BLaER1 (cell line): Measurements from ENCODE around the gene PRRC2B.
"Not testable (repeated sequence)": the region's sequence is repeated elsewhere in the genome, so short reads cannot be mapped to it uniquely, and the experiment has no call there.

ENCODE experiments used
- H3K27ac ChIP-seq: shearing (Covaris generic); formaldehyde crosslinking; 2 replicates; pipeline ENCODE4 v1.8.1; 2022
- H3K27me3 ChIP-seq: shearing (Covaris generic); formaldehyde crosslinking; 2 replicates; pipeline ENCODE4 v1.8.1; 2022
- H3K36me3 ChIP-seq: shearing (Covaris generic); formaldehyde crosslinking; 2 replicates; pipeline ENCODE4 v1.8.1; 2022
- H3K4me1 ChIP-seq: shearing (Covaris generic); formaldehyde crosslinking; 2 replicates; pipeline ENCODE4 v1.8.1; 2022
- H3K4me2 ChIP-seq: shearing (Covaris generic); formaldehyde crosslinking; 2 replicates; pipeline ENCODE4 v1.8.1; 2022
- H3K4me3 ChIP-seq: shearing (Covaris generic); formaldehyde crosslinking; 2 replicates; pipeline ENCODE4 v1.8.1; 2022
- H3K9ac ChIP-seq: shearing (Covaris generic); formaldehyde crosslinking; 2 replicates; pipeline ENCODE4 v1.8.1; 2022
- H3K9me3 ChIP-seq: shearing (Covaris generic); formaldehyde crosslinking; 2 replicates; pipeline ENCODE4 v1.8.1; 2022
- H4K20me1 ChIP-seq: shearing (Covaris generic); formaldehyde crosslinking; 2 replicates; pipeline ENCODE4 v1.8.1; 2022
- Cebpa-rat ChIP-seq: shearing (Covaris generic); IDR thresholded peaks from 2 replicates; pipeline ENCODE4 v1.8.1; 2022

The PRRC2B gene

DNA sequence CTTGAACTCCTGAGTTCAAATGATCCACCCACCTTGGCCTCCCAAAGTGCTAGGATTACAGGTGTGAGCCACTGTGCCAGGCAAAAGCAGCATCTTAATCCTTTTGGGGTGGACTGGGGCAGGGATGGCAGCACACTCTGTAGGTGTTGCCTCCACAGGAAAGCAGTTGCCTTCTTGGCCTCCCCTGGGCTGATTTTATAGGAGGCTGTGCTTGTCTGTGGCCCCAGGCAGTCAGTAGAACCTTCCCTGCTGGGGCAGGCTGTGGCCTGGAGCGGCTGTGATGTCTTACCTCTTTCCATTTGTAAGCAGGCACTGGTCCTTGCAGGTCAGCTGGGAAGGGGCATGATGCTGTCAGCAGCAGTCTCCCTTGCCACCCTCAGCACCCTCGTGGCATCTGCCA, 49.8 kb downstream of the PRRC2B start:
- Histone ChIP-seq H3K27ac (no peak overlapping the region), H3K9ac (no peak overlapping the region), H3K9me3 (no peaks in the 10 kb centered on the region), H4K20me1 (peaks cover 100% of the 10 kb centered on the region), H3K4me1 (peaks cover 9% of the 10 kb centered on the region; the same call in 1 of the 2 replicates), H3K36me3 (peaks cover 100% of the 10 kb centered on the region), H3K27me3 (no peaks in the 10 kb centered on the region), H3K4me3 (no peak overlapping the region), H3K4me2 (no peak overlapping the region)
- no peak for TF ChIP-seq Cebpa-rat

DNA sequence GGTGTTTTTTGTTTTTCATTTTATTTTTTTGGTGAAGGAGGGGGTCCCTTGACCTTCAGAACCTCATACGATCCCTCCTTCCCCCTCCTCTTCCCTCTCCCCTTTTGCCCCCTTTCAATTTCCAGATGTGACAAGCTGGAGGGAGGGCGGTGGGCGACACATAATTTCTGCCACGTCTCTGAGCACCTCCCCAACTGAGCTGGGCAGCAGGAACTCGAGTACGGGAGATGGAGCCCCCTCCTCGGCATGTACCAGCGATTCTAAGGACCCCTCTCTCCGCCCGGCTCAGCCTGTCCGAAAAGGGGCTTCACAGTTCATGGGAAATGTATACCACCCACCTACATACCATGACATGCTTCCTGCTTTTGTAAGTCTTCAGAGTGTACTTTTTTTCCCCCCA, 52.4 kb downstream of the PRRC2B start:
- no peak for TF ChIP-seq Cebpa-rat
- H3K4me1 ChIP-seq: 0 out of 2 replicates have a peak, but pooled peaks cover 2% of the 10 kb centered on the region
- peaks cover 100% of the 10 kb centered on the region for H4K20me1 ChIP-seq
- peaks cover 100% of the 10 kb centered on the region for H3K36me3 ChIP-seq
- no peak overlapping the region for H3K4me3 ChIP-seq
- no peak overlapping the region for H3K9ac ChIP-seq
- H3K27ac ChIP-seq: no peak overlapping the region
- no peak overlapping the region for H3K4me2 ChIP-seq
- H3K27me3 ChIP-seq: no peaks in the 10 kb centered on the region
- H3K9me3 ChIP-seq: no peaks in the 10 kb centered on the region

DNA sequence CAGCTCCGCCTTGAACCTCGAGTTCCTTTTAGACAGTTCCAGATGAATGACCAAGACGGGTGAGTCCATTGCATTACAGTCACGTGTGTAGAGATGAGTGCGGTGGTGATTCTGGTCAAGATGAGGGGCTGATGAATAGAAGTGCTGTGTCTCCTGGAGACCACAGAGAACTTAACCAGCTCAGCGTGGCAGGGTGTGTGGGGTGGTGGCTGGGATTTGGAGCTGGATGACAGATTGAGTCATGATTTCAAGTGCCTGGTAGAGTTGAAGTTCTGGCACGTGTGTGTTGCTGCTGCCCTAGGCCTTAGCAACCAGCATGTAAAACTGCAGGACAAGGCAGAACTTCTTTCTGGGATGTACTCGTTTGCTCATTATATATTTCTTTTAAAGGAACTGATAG, 53.3 kb downstream of the PRRC2B start:
- no peak for TF ChIP-seq Cebpa-rat
- Histone ChIP-seq H3K27me3 (no peaks in the 10 kb centered on the region), H3K9me3 (no peaks in the 10 kb centered on the region), H3K36me3 (peaks cover 99% of the 10 kb centered on the region), H3K4me3 (no peak overlapping the region), H3K4me2 (no peak overlapping the region), H3K9ac (no peak overlapping the region), H4K20me1 (peaks cover 100% of the 10 kb centered on the region), H3K4me1 (no peaks in the 10 kb centered on the region), H3K27ac (no peak overlapping the region)

DNA sequence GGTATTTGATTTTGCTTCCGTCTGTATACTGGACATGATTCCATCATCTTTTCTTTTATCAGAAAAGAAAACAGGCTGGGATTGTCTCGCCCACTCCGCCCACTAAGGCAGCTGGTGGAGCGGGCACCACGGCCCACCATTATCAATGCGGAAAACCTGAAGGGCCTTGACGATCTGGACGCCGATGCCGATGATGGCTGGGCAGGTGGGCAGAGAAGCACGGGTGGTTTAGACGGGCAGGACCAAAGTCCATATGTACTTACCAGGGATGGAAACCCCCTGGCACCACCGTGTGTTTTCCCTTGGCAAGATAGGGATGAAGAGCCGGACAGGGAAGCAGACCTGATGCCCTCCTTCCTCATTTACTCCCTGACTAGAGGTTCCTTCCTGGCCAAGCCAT, 53.7 kb downstream of the PRRC2B start:
- Histone ChIP-seq H3K4me2 (no peak overlapping the region), H3K36me3 (peaks cover 99% of the 10 kb centered on the region)

DNA sequence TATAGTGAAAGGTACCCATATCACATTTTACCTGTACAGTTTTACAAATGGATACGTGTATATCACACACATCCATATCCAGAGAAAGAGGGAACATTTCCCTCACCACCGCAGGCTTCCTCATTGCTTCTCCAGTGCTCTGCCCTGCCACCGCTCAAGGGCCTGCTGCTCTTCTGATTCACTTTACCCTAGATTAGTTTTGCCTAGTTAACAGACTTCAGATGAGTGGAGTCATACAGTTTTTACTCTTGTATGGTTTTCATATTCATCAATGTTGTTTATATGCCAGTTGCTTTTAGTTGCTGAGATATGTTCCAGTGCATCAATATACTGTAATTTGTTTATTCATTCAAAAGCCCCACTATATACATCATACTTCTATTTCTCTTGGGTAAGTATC, 54.9 kb downstream of the PRRC2B start:
- peaks cover 99% of the 10 kb centered on the region for H3K36me3 ChIP-seq

More for the DNA sequence above, 53.7 kb downstream of the PRRC2B start:
- Histone ChIP-seq H4K20me1 (peaks cover 100% of the 10 kb centered on the region), H3K27ac (no peak overlapping the region), H3K9ac (no peak overlapping the region), H3K9me3 (no peaks in the 10 kb centered on the region), H3K4me3 (no peak overlapping the region), H3K4me1 (no peaks in the 10 kb centered on the region), H3K27me3 (no peaks in the 10 kb centered on the region)
- no peak for TF ChIP-seq Cebpa-rat

DNA sequence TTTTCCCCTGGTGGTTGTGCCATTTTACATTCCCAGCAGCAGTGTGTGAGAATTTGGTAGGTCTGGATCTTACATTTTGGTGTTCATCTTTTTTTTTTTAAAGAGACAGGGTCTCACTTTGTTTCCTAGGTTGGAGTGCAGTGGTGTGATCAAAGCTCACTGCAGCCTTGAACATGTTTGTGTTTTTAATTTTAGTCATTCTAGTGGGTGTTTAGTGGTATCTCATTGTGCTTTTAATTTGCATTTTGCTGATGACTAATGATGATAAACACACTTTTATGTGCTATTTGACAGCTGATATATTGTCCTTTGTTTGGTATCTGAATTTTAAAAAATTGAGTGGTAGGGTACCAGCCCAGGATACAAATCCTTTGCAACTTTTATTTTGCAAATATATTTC, 55.4 kb downstream of the PRRC2B start:
- Histone ChIP-seq H3K4me3 (no peak overlapping the region), H3K9me3 (no peaks in the 10 kb centered on the region), H4K20me1 (peaks cover 100% of the 10 kb centered on the region), H3K27me3 (no peaks in the 10 kb centered on the region), H3K4me2 (no peak overlapping the region), H3K9ac (no peak overlapping the region), H3K27ac (no peak overlapping the region), H3K36me3 (peaks cover 99% of the 10 kb centered on the region), H3K4me1 (no peaks in the 10 kb centered on the region)
- TF ChIP-seq Cebpa-rat: no peak

More for the DNA sequence above, 54.9 kb downstream of the PRRC2B start:
- Histone ChIP-seq H3K4me1 (no peaks in the 10 kb centered on the region), H3K9ac (no peak overlapping the region), H3K4me3 (no peak overlapping the region), H3K27ac (no peak overlapping the region), H3K27me3 (no peaks in the 10 kb centered on the region), H3K9me3 (no peaks in the 10 kb centered on the region), H4K20me1 (peaks cover 100% of the 10 kb centered on the region), H3K4me2 (no peak overlapping the region)
- no peak for TF ChIP-seq Cebpa-rat

DNA sequence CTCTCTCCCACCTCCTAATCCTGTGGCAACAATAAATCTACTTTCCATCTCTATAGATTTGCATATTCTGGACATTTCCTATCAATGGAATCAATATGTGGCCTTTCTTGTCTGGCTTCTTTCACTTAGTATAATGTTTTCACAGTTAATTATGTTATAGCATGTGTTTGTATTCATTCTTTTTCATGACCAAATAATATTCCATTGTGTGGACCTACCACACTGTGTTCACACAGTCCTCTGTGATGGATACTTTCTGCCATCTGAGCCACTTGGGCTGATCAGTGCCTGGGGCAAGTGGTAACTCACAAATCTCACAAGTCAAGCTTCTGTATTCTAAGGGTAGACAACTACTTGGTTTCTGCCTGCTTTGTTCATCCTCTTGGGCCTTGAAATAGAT, 60.1 kb downstream of the PRRC2B start:
- no peaks in the 10 kb centered on the region for H3K9me3 ChIP-seq
- peaks cover 98% of the 10 kb centered on the region for H4K20me1 ChIP-seq
- no peak overlapping the region for H3K9ac ChIP-seq
- H3K4me1 ChIP-seq: no peaks in the 10 kb centered on the region
- no peak overlapping the region for H3K27ac ChIP-seq
- no peak for TF ChIP-seq Cebpa-rat
- no peaks in the 10 kb centered on the region for H3K27me3 ChIP-seq
- H3K4me3 ChIP-seq: no peak overlapping the region
- peaks cover 99% of the 10 kb centered on the region for H3K36me3 ChIP-seq
- H3K4me2 ChIP-seq: no peak overlapping the region

DNA sequence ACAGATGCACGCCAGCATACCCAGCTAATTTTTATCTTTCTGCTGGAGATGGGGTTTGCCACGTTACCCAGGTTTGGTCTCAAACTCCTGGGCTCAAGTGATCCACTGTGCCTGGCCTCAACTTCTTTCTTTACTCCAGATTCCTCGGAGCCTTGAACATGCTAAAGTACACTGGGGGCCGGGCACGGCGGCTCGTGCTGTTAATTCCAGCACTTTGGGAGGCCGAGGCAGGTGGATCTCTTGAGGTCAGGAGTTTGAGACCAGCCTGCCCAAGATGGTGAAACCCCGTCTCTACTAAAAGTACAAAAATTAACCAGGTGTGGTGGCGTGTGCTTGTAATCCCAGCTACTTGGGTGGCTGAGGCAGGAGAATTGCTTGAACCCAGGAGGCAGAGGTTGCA, 61.8 kb downstream of the PRRC2B start:
- H3K27ac ChIP-seq, H3K9me3 ChIP-seq, H3K9ac ChIP-seq, H3K4me1 ChIP-seq, H3K27me3 ChIP-seq, H3K4me2 ChIP-seq, H3K4me3 ChIP-seq: not testable (repeated sequence)
- H3K36me3 ChIP-seq: peaks cover 99% of the 10 kb centered on the region
- peaks cover 98% of the 10 kb centered on the region for H4K20me1 ChIP-seq

DNA sequence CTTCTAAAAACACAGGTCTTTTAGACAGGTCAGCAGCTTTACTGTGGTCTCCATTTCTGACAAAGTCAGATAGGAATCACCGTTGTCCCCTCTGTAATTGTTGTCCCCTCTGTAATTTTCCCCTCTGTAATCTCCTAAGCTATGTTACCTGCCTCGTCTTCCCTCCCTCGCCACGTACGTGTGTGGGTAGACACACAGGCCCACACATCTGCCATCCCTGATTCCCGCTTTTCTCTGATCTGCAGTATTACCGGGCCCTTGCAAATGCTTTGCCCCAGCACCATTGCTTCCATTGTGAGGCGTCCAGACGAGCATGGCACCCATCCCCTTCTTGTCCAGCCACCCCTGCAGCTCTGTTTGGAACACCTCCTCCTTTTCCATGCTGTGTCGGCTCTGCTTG, 63.9 kb downstream of the PRRC2B start:
- Histone ChIP-seq H3K4me1 (no peaks in the 10 kb centered on the region), H3K27ac (no peak overlapping the region), H4K20me1 (peaks cover 98% of the 10 kb centered on the region), H3K9me3 (no peaks in the 10 kb centered on the region), H3K9ac (no peak overlapping the region), H3K4me3 (no peak overlapping the region), H3K4me2 (no peak overlapping the region), H3K27me3 (no peaks in the 10 kb centered on the region), H3K36me3 (peaks cover 100% of the 10 kb centered on the region)
- no peak for TF ChIP-seq Cebpa-rat

DNA sequence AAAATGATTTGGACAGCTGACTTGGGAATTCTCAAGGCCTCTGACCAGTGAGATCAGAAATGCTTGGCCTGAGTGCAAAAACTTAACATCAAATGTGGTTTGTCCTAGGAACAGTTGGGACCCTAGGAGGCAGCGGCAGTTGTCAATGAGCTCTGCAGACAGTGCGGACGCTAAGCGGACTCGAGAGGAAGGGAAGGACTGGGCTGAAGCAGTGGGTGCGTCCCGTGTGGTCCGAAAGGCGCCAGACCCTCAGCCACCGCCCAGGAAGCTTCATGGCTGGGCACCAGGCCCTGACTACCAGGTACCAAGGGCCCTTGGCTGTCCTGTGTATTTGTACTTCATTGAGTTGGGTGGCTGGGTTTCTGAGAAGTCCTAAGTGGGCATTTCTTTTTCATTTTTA, 65.2 kb downstream of the PRRC2B start:
- Histone ChIP-seq H4K20me1 (peaks cover 98% of the 10 kb centered on the region), H3K27ac (no peak overlapping the region), H3K27me3 (no peaks in the 10 kb centered on the region), H3K4me3 (no peak overlapping the region), H3K9ac (no peak overlapping the region), H3K4me1 (no peaks in the 10 kb centered on the region), H3K36me3 (peaks cover 100% of the 10 kb centered on the region), H3K9me3 (no peaks in the 10 kb centered on the region), H3K4me2 (no peak overlapping the region)
- TF ChIP-seq Cebpa-rat: no peak

DNA sequence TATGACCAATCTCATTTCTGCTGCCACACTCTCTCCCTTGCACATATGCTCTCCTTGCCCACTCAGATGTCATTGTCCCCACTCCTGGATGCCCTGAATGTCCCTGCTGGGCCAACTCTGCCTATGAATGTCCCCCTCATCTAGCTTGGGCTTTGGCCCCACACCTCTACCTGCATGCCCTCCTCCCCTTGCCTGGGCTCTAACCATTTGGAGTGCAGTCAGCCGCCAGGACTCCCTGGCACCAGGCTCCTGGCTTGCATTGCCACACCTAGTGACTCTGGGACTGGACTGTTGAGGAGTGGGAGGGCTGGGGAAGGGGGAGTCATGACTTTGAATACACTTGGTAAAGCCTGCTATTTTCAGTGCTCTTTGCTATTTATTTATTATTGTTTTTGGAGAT, 67.3 kb downstream of the PRRC2B start:
- no peak overlapping the region for H3K4me2 ChIP-seq
- H3K9ac ChIP-seq: no peak overlapping the region
- no peaks in the 10 kb centered on the region for H3K27me3 ChIP-seq
- peaks cover 100% of the 10 kb centered on the region for H3K36me3 ChIP-seq
- no peaks in the 10 kb centered on the region for H3K9me3 ChIP-seq
- peaks cover 99% of the 10 kb centered on the region for H4K20me1 ChIP-seq
- no peak overlapping the region for H3K4me3 ChIP-seq
- no peaks in the 10 kb centered on the region for H3K4me1 ChIP-seq
- no peak for TF ChIP-seq Cebpa-rat
- no peak overlapping the region for H3K27ac ChIP-seq
